K562 (cell line): ENCODE data around the gene AJAP1. TPM values are rescaled to one million over a fixed set of nuclear protein-coding genes. Genes with fewer than 3 reads are reported as not detected.

Experiments
- ATAC-seq: fragments of 200-7000 bp; cut with Tn5 transposase; 3 replicates; pipeline ENCODE4 v1.9.1; 2020; ENCODE audit warnings: moderate library complexity
- BruUV-seq: library from RNA; stranded (reverse); fragments of 400-500 nt; replicated peaks from 2 replicates; lab custom pipeline; 2021; lab: Mats Ljungman, UMichigan
- CTCF ChIA-PET: fragments of 300-600 bp; formaldehyde crosslinking; extraction: SDS; loops from one replicate; lab custom pipeline; 2021; ENCODE audit warnings: low intra/inter-chr PET ratio; lab: Yijun Ruan, JAX
- POLR2A ChIA-PET: fragments of 300-600, 350-650 bp; sonication (Branson Sonifier 250); formaldehyde crosslinking; extraction: SDS; loops from one replicate; lab custom pipeline; 2021; ENCODE audit warnings: antibody characterized with exemption, inconsistent platforms; lab: Yijun Ruan, JAX
- DNase-seq, 4 experiments: peaks; one replicate each; pipeline versions ENCODE4 v3.0.0 to v3.0.0-alpha.2; 2011 to 2018; ENCODE audit warnings: low spot score in 3 of 4, mixed read lengths in 3 of 4; ENCODE audit errors: extremely low read depth in 1 of 4
- FAIRE-seq: peaks from 2 replicates; lab custom pipeline; 2011; peaks lifted over from hg19 to GRCh38; lab: Jason Lieb, UNC
- H2AFZ ChIP-seq: 2 replicates; pipeline ENCODE4 v1.6.0; 2011; ENCODE audit warnings: low read depth, low read length, control low read depth, inconsistent platforms
- H3K27ac ChIP-seq: fragments of 200-600 bp; 3 replicates; pipeline ENCODE4 v1.8.0; 2011; ENCODE audit warnings: low read depth, mild to moderate bottlenecking, control low read depth, inconsistent platforms, low read length, moderate library complexity, mixed read lengths; ENCODE audit errors: extremely low read depth
- H3K27me3 ChIP-seq, 2 experiments: fragments of 300-600 bp in 1 of 2; 2 replicates in 1 of 2; 3 replicates in 1 of 2; pipeline versions ENCODE4 v1.6.0 to v1.8.0; 2011; ENCODE audit warnings: inconsistent platforms in 2 of 2, low read length in 2 of 2, mild to moderate bottlenecking in 1 of 2, mixed read lengths in 1 of 2, moderate library complexity in 1 of 2; ENCODE audit not compliant: control insufficient read depth in 2 of 2, insufficient read depth in 2 of 2
- H3K36me3 ChIP-seq: fragments of 300-600 bp; 3 replicates; pipeline ENCODE4 v1.8.0; 2011; ENCODE audit warnings: mild to moderate bottlenecking, low read length, inconsistent platforms; ENCODE audit not compliant: control insufficient read depth, insufficient read depth
- H3K4me1 ChIP-seq, 2 experiments: fragments of 200-600 bp in 1 of 2; replicated peaks in 1 of 2; 2 replicates in 1 of 2; 3 replicates in 1 of 2; pipeline versions ENCODE4 v1.5.1 to v1.8.0; 2011; ENCODE audit warnings: inconsistent platforms in 2 of 2, low read length in 2 of 2, mild to moderate bottlenecking in 1 of 2, mixed read lengths in 1 of 2, moderate library complexity in 1 of 2; ENCODE audit not compliant: control insufficient read depth in 2 of 2, insufficient read depth in 2 of 2
- H3K4me2 ChIP-seq: 2 replicates; pipeline ENCODE4 v1.6.1; 2011; ENCODE audit warnings: low read length, control low read depth, inconsistent platforms, mixed read lengths; ENCODE audit not compliant: insufficient read depth
- H3K4me3 ChIP-seq: fragments of 200-600 bp; sonication (generic), shearing (Covaris generic); 2 replicates; pipeline ENCODE4 v1.5.1; 2016; ENCODE audit warnings: control low read depth, inconsistent platforms
- H3K79me2 ChIP-seq: fragments of 200-600 bp; 3 replicates; pipeline ENCODE4 v1.8.0; 2011; ENCODE audit warnings: low read length, inconsistent platforms; ENCODE audit not compliant: control insufficient read depth, insufficient read depth
- H3K9ac ChIP-seq, 2 experiments: 2 replicates each; pipeline versions ENCODE4 v1.6.0 to v1.6.1; 2011; ENCODE audit warnings: low read depth in 2 of 2, low read length in 2 of 2, control low read depth in 1 of 2, inconsistent platforms in 1 of 2, mild to moderate bottlenecking in 1 of 2, mixed read lengths in 1 of 2; ENCODE audit not compliant: insufficient read depth in 1 of 2
- H3K9me1 ChIP-seq: one replicate; pipeline ENCODE4 v1.6.0; 2011; ENCODE audit warnings: inconsistent platforms, mild to moderate bottlenecking, low read length, moderate library complexity; ENCODE audit not compliant: control insufficient read depth, insufficient read depth
- H3K9me3 ChIP-seq: replicated peaks from 2 replicates; pipeline ENCODE4 v1.5.1; 2011; ENCODE audit warnings: low read depth, low read length, inconsistent platforms; ENCODE audit not compliant: control insufficient read depth, insufficient read depth
- H4K20me1 ChIP-seq: replicated peaks from 2 replicates; pipeline ENCODE4 v1.6.1; 2011; ENCODE audit warnings: low read length, inconsistent platforms, mixed read lengths; ENCODE audit not compliant: control insufficient read depth, insufficient read depth
- COPS2 ChIP-seq: fragments of 450-650 bp; conservative IDR thresholded peaks from 2 replicates; pipeline ENCODE4 v1.6.1; 2016; ENCODE audit warnings: mild to moderate bottlenecking, moderate library complexity
- OTX1 ChIP-seq: fragments of 450-650 bp; formaldehyde crosslinking; IDR thresholded peaks from 2 replicates; pipeline ENCODE4 v1.4.0; 2022; ENCODE audit warnings: mild to moderate bottlenecking
- PHF20 ChIP-seq: fragments of 450-650 bp; IDR thresholded peaks from 2 replicates; pipeline ENCODE4 v1.6.1; 2018; ENCODE audit not compliant: partially characterized antibody
- PRMT5 ChIP-seq: sonication (generic); formaldehyde crosslinking; IDR thresholded peaks from 2 replicates; pipeline ENCODE4 v1.5.0; 2020; ENCODE audit warnings: missing genetic modification reagents
- THRAP3 ChIP-seq: fragments of 450-650 bp; IDR thresholded peaks from 2 replicates; pipeline ENCODE4 v1.6.1; 2016; ENCODE audit warnings: mild to moderate bottlenecking, inconsistent platforms, borderline replicate concordance
- ZC3H11A ChIP-seq: IDR thresholded peaks from 2 replicates; pipeline ENCODE4 v1.6.1; 2012; ENCODE audit warnings: low read depth, low read length, improper control_type of control experiment
- ZNF511 ChIP-seq: sonication (generic); formaldehyde crosslinking; IDR thresholded peaks from 2 replicates; pipeline ENCODE4 v1.8.0; 2022; ENCODE audit warnings: mild to moderate bottlenecking, missing genetic modification reagents
- WGBS: fragments of 100-300 bp; shearing (Covaris generic); methylation state at CpG from one replicate; pipeline ENCODE4 v1.1.6; 2016; ENCODE audit warnings: low coverage, mixed read lengths; ENCODE audit not compliant: insufficient coverage; ENCODE audit errors: missing lambda C conversion rate; 5-methylcytosine and 5-hydroxymethylcytosine counted together
- in situ Hi-C: fragments of 300-500 bp; cut with MboI; formaldehyde crosslinking; loops from 4 replicates; pipeline ENCODE4 v1.15.0; 2018; ENCODE audit warnings: inconsistent platforms, mixed read lengths
- intact Hi-C: fragments of 100-400 bp; cut with micrococcal nuclease; formaldehyde crosslinking; loops from 2 replicates; pipeline ENCODE4 v1.14.2; 2022
- polyA plus RNA-seq, 8 experiments: library from polyadenylated mRNA; depleted of rRNA in 4 of 8; stranded (reverse) in 5 of 8; unstranded in 3 of 8; fragments of >200 nt; fragmentation: Nextera tagmentation in 2 of 8; fragmentation: Illumina TruSeq in 1 of 8; extraction: Ambion mirVana in 2 of 8; extraction: Trizol in 1 of 8; gene quantifications; 2 replicates each; pipeline versions ENCODE4 v1.2.1 to v1.2.3, GENCODE V29; 2011 to 2014; ENCODE audit warnings: inconsistent platforms in 1 of 8, missing spikeins in 1 of 8
- total RNA-seq, 7 experiments: library from RNA; depleted of rRNA in 6 of 7; stranded (reverse); fragments of >200 nt in 6 of 7; fragmentation: Illumina TruSeq in 2 of 7; extraction: Trizol in 2 of 7; gene quantifications; 2 replicates each; pipeline versions ENCODE4 v1.2.1 to v1.2.3, GENCODE V29; 2011 to 2021; ENCODE audit warnings: low replicate concordance in 1 of 7

Gene AJAP1
- total and polyA plus RNA-seq, 9 of the 15 experiments (the other 6 are each of a cell fraction or from before 2014, with no cell fraction given), result not detected

GRCh38 chr1:4709641-4710040 lies 55.2 kb downstream of the AJAP1 start:
- H4K20me1 ChIP-seq, result no peaks in the 10 kb centered on the region
- intact Hi-C loops, result no loop called here

GRCh38 chr1:4710592-4711415 lies 56.4 kb downstream of the AJAP1 start:
- DNase-seq (no peak), FAIRE-seq (no peak), ATAC-seq (no peak)
- H3K27ac ChIP-seq, result no peak overlapping the region
- H3K79me2 ChIP-seq, result no peaks in the 10 kb centered on the region
- POLR2A ChIA-PET, result interaction anchor here (0.6 kb wide), 1 partner anchor 11 kb away, joined by 3 read pairs; no protein-coding TSS in a partner anchor
- H3K36me3 ChIP-seq, result no peaks in the 10 kb centered on the region
- intact Hi-C loops, result no loop called here
- no peaks in the 10 kb centered on the region for H3K9me1 ChIP-seq
- no peak overlapping the region for H2AFZ ChIP-seq
- peaks cover 12 to 42% of the 10 kb centered on the region in 2 experiments; a peak in 4 of 5 replicates for H3K27me3 ChIP-seq
- in situ Hi-C loops, result no loop called here
- H3K4me2 ChIP-seq, result no peak overlapping the region
- no peak overlapping the region for H3K9ac ChIP-seq
- under 1% methylated on average over 35 of the region's 39 CpGs for WGBS
- no peaks in the 10 kb centered on the region; the same call in none of the 2 replicates for H3K9me3 ChIP-seq
- no peaks in the 10 kb centered on the region for H4K20me1 ChIP-seq
- H3K4me1 ChIP-seq, result peaks cover 0 to 7% of the 10 kb centered on the region in 2 experiments; a peak in 1 of 5 replicates
- CTCF ChIA-PET, result no interaction called here
- TF ChIP-seq ZNF511 (CRISPR knock-in tag) (no peak), THRAP3 (no peak), PHF20 (no peak), COPS2 (no peak)
- BruUV-seq, result no TSS peak
- no peak overlapping the region for H3K4me3 ChIP-seq

More at GRCh38 chr1:4709641-4710040, 55.2 kb downstream of the AJAP1 start:
- ChIA-PET POLR2A (no interaction called here), CTCF (no interaction called here)
- no peak overlapping the region for H3K27ac ChIP-seq
- TF ChIP-seq ZC3H11A (no peak), PRMT5 (CRISPR knock-in tag) (no peak), OTX1 (no peak)
- BruUV-seq, result no TSS peak
- H3K4me2 ChIP-seq, result no peak overlapping the region
- in situ Hi-C loops, result no loop called here
- no peak for DNase-seq
- H3K4me3 ChIP-seq, result no peak overlapping the region
- H3K79me2 ChIP-seq, result no peaks in the 10 kb centered on the region
- 0% methylated on average over 5 of the region's 5 CpGs for WGBS
- no peak overlapping the region for H3K9ac ChIP-seq
- no peak overlapping the region for H2AFZ ChIP-seq
- H3K36me3 ChIP-seq, result no peaks in the 10 kb centered on the region
- H3K27me3 ChIP-seq, result peaks cover 12 to 42% of the 10 kb centered on the region in 2 experiments; a peak in 4 of 5 replicates
- ATAC-seq, result no peak
- FAIRE-seq, result no peak
- H3K4me1 ChIP-seq, result peaks cover 0 to 7% of the 10 kb centered on the region in 2 experiments; a peak in 1 of 5 replicates
- H3K9me1 ChIP-seq, result no peaks in the 10 kb centered on the region
- no peaks in the 10 kb centered on the region; the same call in 1 of the 2 replicates for H3K9me3 ChIP-seq
